NB4 (cell line): Measurements from ENCODE around the gene CCNC.

ENCODE experiments used
- POLR2A ChIP-seq: IDR thresholded peaks from 2 replicates; pipeline ENCODE4 v1.6.1; 2011; ENCODE audit warnings: mild to moderate bottlenecking; ENCODE audit not compliant: insufficient read length; ENCODE audit errors: extremely low read depth
- TF ChIP-seq, protein P1 (sequence below): IDR thresholded peaks from one replicate; pipeline ENCODE4 v1.5.1; 2012; ENCODE audit warnings: low read depth, low read length

GRCh38 chr6:99613705-99614429 is 45.4 kb upstream of the CCNC start:
- TF ChIP-seq POLR2A = no peak
- TF ChIP-seq, protein P1, sequence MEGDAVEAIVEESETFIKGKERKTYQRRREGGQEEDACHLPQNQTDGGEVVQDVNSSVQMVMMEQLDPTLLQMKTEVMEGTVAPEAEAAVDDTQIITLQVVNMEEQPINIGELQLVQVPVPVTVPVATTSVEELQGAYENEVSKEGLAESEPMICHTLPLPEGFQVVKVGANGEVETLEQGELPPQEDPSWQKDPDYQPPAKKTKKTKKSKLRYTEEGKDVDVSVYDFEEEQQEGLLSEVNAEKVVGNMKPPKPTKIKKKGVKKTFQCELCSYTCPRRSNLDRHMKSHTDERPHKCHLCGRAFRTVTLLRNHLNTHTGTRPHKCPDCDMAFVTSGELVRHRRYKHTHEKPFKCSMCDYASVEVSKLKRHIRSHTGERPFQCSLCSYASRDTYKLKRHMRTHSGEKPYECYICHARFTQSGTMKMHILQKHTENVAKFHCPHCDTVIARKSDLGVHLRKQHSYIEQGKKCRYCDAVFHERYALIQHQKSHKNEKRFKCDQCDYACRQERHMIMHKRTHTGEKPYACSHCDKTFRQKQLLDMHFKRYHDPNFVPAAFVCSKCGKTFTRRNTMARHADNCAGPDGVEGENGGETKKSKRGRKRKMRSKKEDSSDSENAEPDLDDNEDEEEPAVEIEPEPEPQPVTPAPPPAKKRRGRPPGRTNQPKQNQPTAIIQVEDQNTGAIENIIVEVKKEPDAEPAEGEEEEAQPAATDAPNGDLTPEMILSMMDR = no peak
